Activated gamma-delta T cell treated with Interleukin-2 at 50 U/mL for 16 hours (primary cell): ENCODE measurements around the gene DLEC1.
"Not testable (repeated sequence)": the region's sequence is repeated elsewhere in the genome, so short reads cannot be mapped to it uniquely, and the experiment has no call there.

Experiments used
- DNase-seq: peaks from one replicate; pipeline ENCODE4 v3.0.0-alpha.2; 2020

The DLEC1 gene

GRCh38 chr3:38046821-38047220, 7.8 kb downstream of the DLEC1 start:
- DNase-seq: no peak

- no peak for DNase-seq
Measured at GRCh38 chr3:38047896-38048295, 8.9 kb downstream of the DLEC1 start.

- no peak for DNase-seq
Measured at GRCh38 chr3:38049358-38050126, 10.5 kb downstream of the DLEC1 start.

GRCh38 chr3:38051131-38051530, 12.1 kb downstream of the DLEC1 start:
- no peak for DNase-seq

- not testable (repeated sequence) for DNase-seq
Measured at GRCh38 chr3:38053286-38053685, 14.3 kb downstream of the DLEC1 start.

GRCh38 chr3:38053813-38054498, 14.9 kb downstream of the DLEC1 start:
- not testable (repeated sequence) for DNase-seq

GRCh38 chr3:38054499-38055001, 15.5 kb downstream of the DLEC1 start:
- no peak for DNase-seq

GRCh38 chr3:38059148-38059547, 20.1 kb downstream of the DLEC1 start:
- DNase-seq: no peak

- DNase-seq: no peak
Measured at GRCh38 chr3:38059591-38059990, 20.6 kb downstream of the DLEC1 start.

- DNase-seq: no peak
Measured at GRCh38 chr3:38062809-38063208, 23.8 kb downstream of the DLEC1 start.

- DNase-seq: not testable (repeated sequence)
Measured at GRCh38 chr3:38064453-38064852, 25.4 kb downstream of the DLEC1 start.

- DNase-seq: no peak
Measured at GRCh38 chr3:38067508-38068233, 28.7 kb downstream of the DLEC1 start.

- no peak for DNase-seq
Measured at GRCh38 chr3:38070013-38070412, 31.0 kb downstream of the DLEC1 start.

- DNase-seq: not testable (repeated sequence)
Measured at GRCh38 chr3:38077073-38077472, 38.1 kb downstream of the DLEC1 start.

- not testable (repeated sequence) for DNase-seq
Measured at GRCh38 chr3:38082296-38082695, 43.3 kb downstream of the DLEC1 start.

GRCh38 chr3:38083254-38083653, 44.2 kb downstream of the DLEC1 start:
- DNase-seq: not testable (repeated sequence)

- DNase-seq: no peak
Measured at GRCh38 chr3:38083871-38084333, 44.9 kb downstream of the DLEC1 start.

- DNase-seq: no peak
Measured at GRCh38 chr3:38084334-38085310, 45.6 kb downstream of the DLEC1 start.

- DNase-seq: no peak
Measured at GRCh38 chr3:38085311-38085942, 46.4 kb downstream of the DLEC1 start.

GRCh38 chr3:38085943-38086324, 46.9 kb downstream of the DLEC1 start:
- no peak for DNase-seq

- DNase-seq: no peak
Measured at GRCh38 chr3:38086496-38086895, 47.5 kb downstream of the DLEC1 start.

GRCh38 chr3:38087278-38087677, 48.3 kb downstream of the DLEC1 start:
- not testable (repeated sequence) for DNase-seq
